Endothelial cell of umbilical vein (primary cell): ENCODE data around the gene N4BP2. TPM values are rescaled to one million over a fixed set of nuclear protein-coding genes. Genes with fewer than 3 reads are reported as not detected.

ENCODE experiments used
- BruUV-seq: library from RNA; stranded (reverse); fragments of 400-500 nt; replicated peaks from 2 replicates; lab custom pipeline; 2021; lab: Mats Ljungman, UMichigan
- CTCF ChIA-PET: fragments of 300-600, 350-600 bp; sonication (Branson Sonifier 250); formaldehyde crosslinking; loops from one replicate; lab custom pipeline; 2021; ENCODE audit warnings: antibody characterized with exemption, inconsistent platforms; lab: Charles Lee
- POLR2A ChIA-PET: fragments of 300-600, 350-600 bp; sonication (Branson Sonifier 250); formaldehyde crosslinking; loops from one replicate; lab custom pipeline; 2021; ENCODE audit warnings: antibody characterized with exemption, inconsistent platforms; lab: Charles Lee
- DNase-seq: peaks from one replicate; pipeline ENCODE4 v3.0.0-alpha.2; 2011; ENCODE audit warnings: low read depth, low spot score
- FAIRE-seq: peaks from 2 replicates; lab custom pipeline; 2011; peaks lifted over from hg19 to GRCh38; lab: Jason Lieb, UNC
- H2AFZ ChIP-seq: 2 replicates; pipeline ENCODE4 v1.6.0; 2012; ENCODE audit warnings: low read depth, low read length, control low read depth, inconsistent platforms
- H3K27ac ChIP-seq: 2 replicates; pipeline ENCODE4 v1.5.1; 2011; ENCODE audit warnings: low read depth, mild to moderate bottlenecking, control low read depth, low read length, moderate library complexity; ENCODE audit not compliant: insufficient read depth
- H3K27me3 ChIP-seq, 2 experiments: 2 replicates each; pipeline versions ENCODE4 v1.6.0 to v1.6.1; 2011; ENCODE audit warnings: low read length in 2 of 2, mixed read lengths in 1 of 2; ENCODE audit not compliant: control insufficient read depth in 2 of 2, insufficient read depth in 2 of 2
- H3K36me3 ChIP-seq, 2 experiments: 2 replicates in 1 of 2; 3 replicates in 1 of 2; pipeline ENCODE4 v1.5.1; 2011; ENCODE audit warnings: low read length in 2 of 2, mild to moderate bottlenecking in 1 of 2, moderate library complexity in 1 of 2; ENCODE audit not compliant: control insufficient read depth in 2 of 2, insufficient read depth in 2 of 2; ENCODE audit errors: extremely low read depth in 1 of 2
- H3K4me1 ChIP-seq: 3 replicates; pipeline ENCODE4 v1.5.1; 2011; ENCODE audit warnings: mild to moderate bottlenecking, low read length; ENCODE audit not compliant: control insufficient read depth, insufficient read depth; ENCODE audit errors: extremely low read depth
- H3K4me2 ChIP-seq: 2 replicates; pipeline ENCODE4 v1.6.1; 2011; ENCODE audit warnings: low read length, control low read depth, mixed read lengths; ENCODE audit not compliant: insufficient read depth
- H3K4me3 ChIP-seq, 3 experiments: fragments of 200-600 bp in 1 of 3; sonication (generic), shearing (Covaris generic) in 1 of 3; replicated peaks in 1 of 3; 2 replicates each; pipeline ENCODE4 v1.5.1; 2011 to 2016; ENCODE audit warnings: control low read depth in 3 of 3, low read length in 3 of 3, mild to moderate bottlenecking in 2 of 3, inconsistent platforms in 1 of 3, low read depth in 1 of 3, moderate library complexity in 1 of 3; ENCODE audit not compliant: insufficient read depth in 1 of 3
- H3K79me2 ChIP-seq: 2 replicates; pipeline ENCODE4 v1.6.0; 2012; ENCODE audit warnings: low read length, inconsistent platforms; ENCODE audit not compliant: control insufficient read depth, insufficient read depth
- H3K9ac ChIP-seq: replicated peaks from 2 replicates; pipeline ENCODE3; 2011; ENCODE audit warnings: low read length, control low read depth; ENCODE audit not compliant: insufficient read depth; ENCODE audit errors: extremely low read depth
- H3K9me1 ChIP-seq: replicated peaks from 3 replicates; pipeline ENCODE4 v1.6.0; 2011; ENCODE audit warnings: mild to moderate bottlenecking, low read length; ENCODE audit not compliant: control insufficient read depth, insufficient read depth; ENCODE audit errors: extremely low read depth
- H3K9me3 ChIP-seq: replicated peaks from 2 replicates; pipeline ENCODE4 v1.5.1; 2012; ENCODE audit warnings: low read length, inconsistent platforms; ENCODE audit not compliant: control insufficient read depth, insufficient read depth
- H4K20me1 ChIP-seq: replicated peaks from 2 replicates; pipeline ENCODE3; 2011; ENCODE audit warnings: mild to moderate bottlenecking, low read length; ENCODE audit not compliant: control insufficient read depth, insufficient read depth; ENCODE audit errors: extremely low read depth
- EZH2 ChIP-seq: IDR thresholded peaks from 2 replicates; pipeline ENCODE4 v1.6.1; 2012; ENCODE audit warnings: borderline replicate concordance, low read depth, mild to moderate bottlenecking, moderate library complexity, low read length, inconsistent platforms; ENCODE audit not compliant: severe bottlenecking
- FOS ChIP-seq: IDR thresholded peaks from 2 replicates; pipeline ENCODE4 v1.6.1; 2011; ENCODE audit warnings: mild to moderate bottlenecking, low read length, moderate library complexity, borderline replicate concordance; ENCODE audit not compliant: insufficient read depth
- GATA2 ChIP-seq: IDR thresholded peaks from 2 replicates; pipeline ENCODE4 v1.7.0; 2011; ENCODE audit warnings: low read depth, mild to moderate bottlenecking, moderate library complexity, mixed read lengths, low read length; ENCODE audit not compliant: insufficient read length, insufficient read depth
- JUN ChIP-seq: IDR thresholded peaks from 2 replicates; pipeline ENCODE4 v1.6.1; 2011; ENCODE audit warnings: borderline replicate concordance, low read depth; ENCODE audit not compliant: insufficient read length, insufficient read depth
- MYC ChIP-seq: IDR thresholded peaks from one replicate; pipeline ENCODE4 v1.6.1; 2011; ENCODE audit warnings: mild to moderate bottlenecking, low read depth, low read length
- POLR2A ChIP-seq: IDR thresholded peaks from 2 replicates; pipeline ENCODE4 v1.6.1; 2012; ENCODE audit warnings: low read depth, mild to moderate bottlenecking, control low read depth, low read length
- POLR2AphosphoS5 ChIP-seq: IDR thresholded peaks from 2 replicates; pipeline ENCODE4 v1.6.1; 2012; ENCODE audit warnings: low read depth, mild to moderate bottlenecking, control low read depth, low read length, moderate library complexity; ENCODE audit not compliant: insufficient read depth
- dilution Hi-C: fragments of 300-500 bp; cut with MboI; formaldehyde crosslinking; loops from one replicate; pipeline ENCODE4 v1.15.0; 2019; ENCODE audit warnings: low sequenced_read_pairs; ENCODE audit not compliant: extremely low pct_ligation_motif_present
- intact Hi-C: fragments of 100-400 bp; cut with micrococcal nuclease; formaldehyde crosslinking; loops from one replicate; pipeline ENCODE4 v1.10.0; 2022
- polyA plus RNA-seq, 4 experiments: library from polyadenylated mRNA; depleted of rRNA in 3 of 4; stranded (reverse) in 3 of 4; unstranded in 1 of 4; fragments of >200 nt; gene quantifications; 2 replicates each; pipeline versions ENCODE4 v1.2.1 to v1.2.3, GENCODE V29; 2011 to 2012; ENCODE audit warnings: missing spikeins in 1 of 4
- total RNA-seq: library from RNA; stranded (reverse); gene quantifications from 2 replicates; pipeline ENCODE4 v1.2.3, GENCODE V29; 2021
- TF ChIP-seq, protein P1 (sequence below), 2 donors: IDR thresholded peaks; 1 replicate in 1 of 2; 2 replicates in 1 of 2; pipeline ENCODE4 v1.5.1; 2011; ENCODE audit warnings: low read length in 2 of 2, mild to moderate bottlenecking in 2 of 2, moderate library complexity in 2 of 2, control low read depth in 1 of 2, inconsistent platforms in 1 of 2, low read depth in 1 of 2; ENCODE audit not compliant: insufficient read depth in 1 of 2; ENCODE audit errors: extremely low read depth in 1 of 2
- TF ChIP-seq, protein P2 (sequence below): IDR thresholded peaks from 2 replicates; pipeline ENCODE4 v1.6.1; 2011; ENCODE audit not compliant: insufficient read depth, insufficient read length

The N4BP2 gene
- total and polyA plus RNA-seq, 2 donors (not counting 3 experiments of a cell fraction or from before 2014, with no cell fraction given), result 0.87 to 6.9 TPM

DNA sequence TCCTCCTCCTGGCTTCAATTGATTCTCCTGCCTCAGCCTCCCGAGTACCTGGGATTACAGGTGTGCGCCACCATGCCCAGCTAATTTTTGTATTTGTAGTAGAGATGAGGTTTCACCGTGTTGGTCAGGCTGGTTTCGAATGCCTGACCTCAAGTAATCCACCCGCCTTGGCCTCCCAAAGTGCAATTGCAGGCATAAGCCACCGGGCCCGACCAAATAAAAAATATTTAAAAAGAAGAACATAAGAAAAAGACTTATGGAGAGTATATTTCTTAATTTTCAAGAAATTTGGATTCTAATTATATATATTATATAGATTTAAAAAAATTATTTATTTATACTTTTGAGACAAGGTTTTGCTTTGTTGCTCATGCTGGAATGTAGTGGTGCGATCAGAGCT lies 29.8 kb downstream of the N4BP2 start:
- Histone ChIP-seq H3K9ac (no peak overlapping the region), H3K36me3 (no peaks in the 10 kb centered on the region), H3K4me3 (no peak overlapping the region), H3K4me1 (no peaks in the 10 kb centered on the region), H2AFZ (no peak overlapping the region), H3K9me3 (no peaks in the 10 kb centered on the region), H3K27ac (no peak overlapping the region), H3K79me2 (no peaks in the 10 kb centered on the region), H4K20me1 (no peaks in the 10 kb centered on the region), H3K4me2 (no peak overlapping the region), H3K9me1 (no peaks in the 10 kb centered on the region), H3K27me3 (no peaks in the 10 kb centered on the region)
- ChIA-PET CTCF (interaction anchor here (1.6 kb wide), 1 partner anchor 239 kb away, joined by 3 read pairs; no protein-coding TSS in a partner anchor), POLR2A (no interaction called here)
- TF ChIP-seq POLR2A (no peak), EZH2 (no peak), JUN (no peak), POLR2AphosphoS5 (no peak), GATA2 (no peak), MYC (no peak), FOS (no peak)
- TF ChIP-seq, protein P1, sequence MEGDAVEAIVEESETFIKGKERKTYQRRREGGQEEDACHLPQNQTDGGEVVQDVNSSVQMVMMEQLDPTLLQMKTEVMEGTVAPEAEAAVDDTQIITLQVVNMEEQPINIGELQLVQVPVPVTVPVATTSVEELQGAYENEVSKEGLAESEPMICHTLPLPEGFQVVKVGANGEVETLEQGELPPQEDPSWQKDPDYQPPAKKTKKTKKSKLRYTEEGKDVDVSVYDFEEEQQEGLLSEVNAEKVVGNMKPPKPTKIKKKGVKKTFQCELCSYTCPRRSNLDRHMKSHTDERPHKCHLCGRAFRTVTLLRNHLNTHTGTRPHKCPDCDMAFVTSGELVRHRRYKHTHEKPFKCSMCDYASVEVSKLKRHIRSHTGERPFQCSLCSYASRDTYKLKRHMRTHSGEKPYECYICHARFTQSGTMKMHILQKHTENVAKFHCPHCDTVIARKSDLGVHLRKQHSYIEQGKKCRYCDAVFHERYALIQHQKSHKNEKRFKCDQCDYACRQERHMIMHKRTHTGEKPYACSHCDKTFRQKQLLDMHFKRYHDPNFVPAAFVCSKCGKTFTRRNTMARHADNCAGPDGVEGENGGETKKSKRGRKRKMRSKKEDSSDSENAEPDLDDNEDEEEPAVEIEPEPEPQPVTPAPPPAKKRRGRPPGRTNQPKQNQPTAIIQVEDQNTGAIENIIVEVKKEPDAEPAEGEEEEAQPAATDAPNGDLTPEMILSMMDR (IDR thresholded peaks at IDR 0.05; ENCODE audit: extremely low read depth in 1 of 2, insufficient read depth in 1 of 2, low read depth in 1 of 2, low read length in 2 of 2), result no peak
- TF ChIP-seq, protein P2, sequence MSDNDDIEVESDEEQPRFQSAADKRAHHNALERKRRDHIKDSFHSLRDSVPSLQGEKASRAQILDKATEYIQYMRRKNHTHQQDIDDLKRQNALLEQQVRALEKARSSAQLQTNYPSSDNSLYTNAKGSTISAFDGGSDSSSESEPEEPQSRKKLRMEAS, result no peak
- dilution Hi-C loops (no loop called here), intact Hi-C loops (no loop called here)
- no peak for FAIRE-seq
- DNase-seq, result no peak
- no TSS peak for BruUV-seq
